Activated B cell treated with CpG ODN at 0.5 μM for 24 hours (primary cell): ENCODE measurements around the gene DRG2. TPM values are rescaled to one million over a fixed set of nuclear protein-coding genes. Genes with fewer than 3 reads are reported as not detected.

Experiments
- ATAC-seq: fragments of 200-7000 bp; cut with Tn5 transposase; one replicate; pipeline ENCODE4 v1.10.0; 2021; ENCODE audit warnings: low read depth, mild to moderate bottlenecking, moderate library complexity
- CTCF ChIA-PET: fragments of 350-600 bp; sonication (Branson Sonifier 250); formaldehyde crosslinking; loops from one replicate; lab custom pipeline; 2021; ENCODE audit warnings: antibody characterized with exemption; lab: Charles Lee
- POLR2A ChIA-PET: fragments of 350-600 bp; sonication (Branson Sonifier 250); formaldehyde crosslinking; loops from one replicate; lab custom pipeline; 2021; ENCODE audit warnings: antibody characterized with exemption; lab: Charles Lee
- DNase-seq: peaks from one replicate; pipeline ENCODE4 v3.0.0; 2022
- H3K27ac Mint-ChIP-seq: one replicate; pipeline ENCODE4 v1.8.0; 2020; ENCODE audit warnings: mixed read lengths
- H3K27me3 Mint-ChIP-seq: one replicate; pipeline ENCODE4 v1.8.0; 2021; ENCODE audit warnings: mixed read lengths
- H3K36me3 Mint-ChIP-seq: one replicate; pipeline ENCODE4 v1.8.0; 2021; ENCODE audit warnings: low read depth, mixed read lengths
- H3K4me1 Mint-ChIP-seq: one replicate; pipeline ENCODE4 v1.8.0; 2021; ENCODE audit warnings: mixed read lengths
- H3K4me3 Mint-ChIP-seq: one replicate; pipeline ENCODE4 v1.8.0; 2020; ENCODE audit warnings: mild to moderate bottlenecking, mixed read lengths
- H3K9me3 Mint-ChIP-seq: one replicate; pipeline ENCODE4 v1.8.0; 2020; ENCODE audit warnings: mixed read lengths
- CTCF ChIP-seq: fragments of 200-600 bp; IDR thresholded peaks from one replicate; pipeline ENCODE4 v1.8.0; 2022; ENCODE audit warnings: antibody characterized with exemption, mild to moderate bottlenecking
- intact Hi-C: fragments of 100-400 bp; cut with micrococcal nuclease; formaldehyde crosslinking; loops from one replicate; pipeline ENCODE4 v1.15.1; 2024
- total RNA-seq: library from RNA; stranded (reverse); gene quantifications from 2 replicates; pipeline ENCODE4 v1.2.3, GENCODE V29; 2022

DRG2 gene
- total RNA-seq, 1 donor from 2014 or later = 67.1 TPM

- no peak overlapping the region for H3K4me3 Mint-ChIP-seq
- ATAC-seq (no peak), DNase-seq (no peak)
- no peak overlapping the region for H3K27ac Mint-ChIP-seq
- no peak for TF ChIP-seq CTCF
- H3K36me3 Mint-ChIP-seq = no peaks in the 10 kb centered on the region
- intact Hi-C loops = no loop called here
- CTCF ChIA-PET = no interaction called here
- H3K27me3 Mint-ChIP-seq = no peaks in the 10 kb centered on the region
- H3K9me3 Mint-ChIP-seq = peaks cover 3% of the 10 kb centered on the region
- H3K4me1 Mint-ChIP-seq = no peaks in the 10 kb centered on the region
- POLR2A ChIA-PET = no interaction called here
Observed at GRCh38 chr17:18119166-18119745, 31.5 kb downstream of the DRG2 start.

- intact Hi-C loops = no loop called here
- DNase-seq = no peak
- Mint-ChIP-seq H3K27ac (no peak overlapping the region), H3K4me3 (no peak overlapping the region), H3K9me3 (peaks cover 3% of the 10 kb centered on the region), H3K4me1 (no peaks in the 10 kb centered on the region), H3K36me3 (no peaks in the 10 kb centered on the region), H3K27me3 (no peaks in the 10 kb centered on the region)
- ATAC-seq = no peak
- no peak for TF ChIP-seq CTCF
- ChIA-PET CTCF (no interaction called here), POLR2A (no interaction called here)
Observed at GRCh38 chr17:18119938-18120337, 32.2 kb downstream of the DRG2 start.

- no peak for DNase-seq
- Mint-ChIP-seq H3K9me3 (peaks cover 3% of the 10 kb centered on the region), H3K27ac (no peak overlapping the region), H3K4me1 (no peaks in the 10 kb centered on the region), H3K4me3 (no peak overlapping the region), H3K27me3 (no peaks in the 10 kb centered on the region), H3K36me3 (no peaks in the 10 kb centered on the region)
- ChIA-PET CTCF (no interaction called here), POLR2A (no interaction called here)
- intact Hi-C loops = no loop called here
- ATAC-seq = no peak
- no peak for TF ChIP-seq CTCF
Observed at GRCh38 chr17:18120461-18121017, 32.8 kb downstream of the DRG2 start.

GRCh38 chr17:18121144-18121910, 33.6 kb downstream of the DRG2 start:
- ChIA-PET CTCF (no interaction called here), POLR2A (no interaction called here)
- TF ChIP-seq CTCF = no peak
- intact Hi-C loops = no loop called here
- Mint-ChIP-seq H3K36me3 (no peaks in the 10 kb centered on the region), H3K9me3 (peaks cover 3% of the 10 kb centered on the region), H3K4me1 (no peaks in the 10 kb centered on the region), H3K27me3 (no peaks in the 10 kb centered on the region), H3K4me3 (no peak overlapping the region), H3K27ac (no peak overlapping the region)
- DNase-seq (no peak), ATAC-seq (no peak)

- intact Hi-C loops = no loop called here
- H3K27me3 Mint-ChIP-seq = no peaks in the 10 kb centered on the region
- no peaks in the 10 kb centered on the region for H3K36me3 Mint-ChIP-seq
- H3K4me1 Mint-ChIP-seq = no peaks in the 10 kb centered on the region
- no peak overlapping the region for H3K27ac Mint-ChIP-seq
- ChIA-PET POLR2A (no interaction called here), CTCF (interaction anchor here (0.6 kb wide), 1 partner anchor 502 kb away, joined by 3 read pairs; no protein-coding TSS in a partner anchor)
- H3K4me3 Mint-ChIP-seq = no peak overlapping the region
- no peak for TF ChIP-seq CTCF
- peaks cover 3% of the 10 kb centered on the region for H3K9me3 Mint-ChIP-seq
- DNase-seq (no peak), ATAC-seq (no peak)
Observed at GRCh38 chr17:18122990-18123753, 35.4 kb downstream of the DRG2 start.
